OCI-LY3 (cell line): ENCODE results near the gene GPR146.

Source experiments
- CTCF ChIP-seq: fragments of 200-600, 300-600 bp; sonication (generic); IDR thresholded peaks from 2 replicates; pipeline ENCODE4 v1.5.1; 2014; ENCODE audit warnings: antibody characterized with exemption, low read length, low read depth
- EZH2phosphoT487 ChIP-seq: fragments of 200-600 bp; shearing (Covaris generic); IDR thresholded peaks from 2 replicates; pipeline ENCODE4 v1.6.1; 2018; ENCODE audit warnings: antibody characterized with exemption, mixed run types, low read depth

GRCh38 chr7:1080921-1081255 is 36.5 kb downstream of the GPR146 start:
- TF ChIP-seq CTCF (no peak), EZH2phosphoT487 (no peak)
